HFFc6 (cell line): Measurements from ENCODE around the gene SLC9A7. TPM values are rescaled to one million over a fixed set of nuclear protein-coding genes. Genes with fewer than 3 reads are reported as not detected.

Experiments used
- DNase-seq: peaks from one replicate; pipeline ENCODE4 v3.0.0-alpha.2; 2018
- H3K27ac Mint-ChIP-seq: 2 replicates; pipeline ENCODE4 v1.8.0; 2020; ENCODE audit warnings: mild to moderate bottlenecking, mixed read lengths
- H3K27me3 Mint-ChIP-seq: 2 replicates; pipeline ENCODE4 v1.8.0; 2021; ENCODE audit warnings: mild to moderate bottlenecking, moderate library complexity, mixed read lengths; ENCODE audit not compliant: insufficient read depth
- H3K36me3 Mint-ChIP-seq: 2 replicates; pipeline ENCODE4 v1.8.0; 2021; ENCODE audit warnings: low read depth, mixed read lengths
- H3K4me1 Mint-ChIP-seq: 2 replicates; pipeline ENCODE4 v1.8.0; 2020; ENCODE audit warnings: low read depth, mixed read lengths
- H3K4me3 Mint-ChIP-seq: 2 replicates; pipeline ENCODE4 v1.8.0; 2020; ENCODE audit warnings: mild to moderate bottlenecking, moderate library complexity, mixed read lengths
- H3K9me3 Mint-ChIP-seq: 2 replicates; pipeline ENCODE4 v1.8.0; 2020; ENCODE audit warnings: mild to moderate bottlenecking, mixed read lengths
- total RNA-seq, 6 experiments: library from RNA; stranded (reverse); fragmentation: NEBNext Ultra II Directional; extraction: Animal tissue kit (Norgen Biotek cat#: 25700); gene quantifications; 2 replicates in 1 of 6; 3 replicates in 5 of 6; pipeline ENCODE4 v1.2.3, GENCODE V29; 2021
- TF ChIP-seq, protein P1 (sequence below): fragments of 200-600 bp; sonication (generic); IDR thresholded peaks from 2 replicates; pipeline ENCODE4 v1.5.0; 2021; ENCODE audit warnings: antibody characterized with exemption, mild to moderate bottlenecking

The SLC9A7 gene
- total RNA-seq, 6 experiments from 2014 or later, result 41.8 to 54.1 (median 45.7) TPM

DNA sequence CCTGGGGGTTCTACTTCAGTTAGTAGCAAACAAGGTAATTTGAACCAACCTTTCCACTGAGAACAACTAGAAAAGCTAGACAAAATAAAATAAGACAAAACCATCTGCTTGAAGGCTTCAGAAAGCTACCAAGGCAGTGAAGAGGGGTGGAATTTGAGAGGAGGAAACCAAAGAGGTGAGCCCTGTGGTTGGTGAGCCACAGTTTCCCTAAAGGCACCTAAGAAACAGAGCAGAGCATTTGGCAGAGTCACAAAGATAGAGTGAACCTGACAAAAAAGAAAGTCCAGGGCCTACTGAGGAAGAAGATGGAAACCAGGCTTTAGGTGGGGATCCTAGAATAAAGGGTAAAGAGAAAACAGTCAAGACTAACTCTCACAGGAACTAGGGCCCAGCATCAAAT is 141.0 kb downstream of the SLC9A7 start:
- Mint-ChIP-seq H3K4me3 (no peak overlapping the region), H3K36me3 (peaks cover 24% of the 10 kb centered on the region; the same call in 1 of the 2 replicates), H3K4me1 (no peaks in the 10 kb centered on the region), H3K9me3 (no peaks in the 10 kb centered on the region), H3K27me3 (no peaks in the 10 kb centered on the region), H3K27ac (no peak overlapping the region)
- TF ChIP-seq, protein P1, sequence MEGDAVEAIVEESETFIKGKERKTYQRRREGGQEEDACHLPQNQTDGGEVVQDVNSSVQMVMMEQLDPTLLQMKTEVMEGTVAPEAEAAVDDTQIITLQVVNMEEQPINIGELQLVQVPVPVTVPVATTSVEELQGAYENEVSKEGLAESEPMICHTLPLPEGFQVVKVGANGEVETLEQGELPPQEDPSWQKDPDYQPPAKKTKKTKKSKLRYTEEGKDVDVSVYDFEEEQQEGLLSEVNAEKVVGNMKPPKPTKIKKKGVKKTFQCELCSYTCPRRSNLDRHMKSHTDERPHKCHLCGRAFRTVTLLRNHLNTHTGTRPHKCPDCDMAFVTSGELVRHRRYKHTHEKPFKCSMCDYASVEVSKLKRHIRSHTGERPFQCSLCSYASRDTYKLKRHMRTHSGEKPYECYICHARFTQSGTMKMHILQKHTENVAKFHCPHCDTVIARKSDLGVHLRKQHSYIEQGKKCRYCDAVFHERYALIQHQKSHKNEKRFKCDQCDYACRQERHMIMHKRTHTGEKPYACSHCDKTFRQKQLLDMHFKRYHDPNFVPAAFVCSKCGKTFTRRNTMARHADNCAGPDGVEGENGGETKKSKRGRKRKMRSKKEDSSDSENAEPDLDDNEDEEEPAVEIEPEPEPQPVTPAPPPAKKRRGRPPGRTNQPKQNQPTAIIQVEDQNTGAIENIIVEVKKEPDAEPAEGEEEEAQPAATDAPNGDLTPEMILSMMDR, result no peak
- DNase-seq, result no peak

DNA sequence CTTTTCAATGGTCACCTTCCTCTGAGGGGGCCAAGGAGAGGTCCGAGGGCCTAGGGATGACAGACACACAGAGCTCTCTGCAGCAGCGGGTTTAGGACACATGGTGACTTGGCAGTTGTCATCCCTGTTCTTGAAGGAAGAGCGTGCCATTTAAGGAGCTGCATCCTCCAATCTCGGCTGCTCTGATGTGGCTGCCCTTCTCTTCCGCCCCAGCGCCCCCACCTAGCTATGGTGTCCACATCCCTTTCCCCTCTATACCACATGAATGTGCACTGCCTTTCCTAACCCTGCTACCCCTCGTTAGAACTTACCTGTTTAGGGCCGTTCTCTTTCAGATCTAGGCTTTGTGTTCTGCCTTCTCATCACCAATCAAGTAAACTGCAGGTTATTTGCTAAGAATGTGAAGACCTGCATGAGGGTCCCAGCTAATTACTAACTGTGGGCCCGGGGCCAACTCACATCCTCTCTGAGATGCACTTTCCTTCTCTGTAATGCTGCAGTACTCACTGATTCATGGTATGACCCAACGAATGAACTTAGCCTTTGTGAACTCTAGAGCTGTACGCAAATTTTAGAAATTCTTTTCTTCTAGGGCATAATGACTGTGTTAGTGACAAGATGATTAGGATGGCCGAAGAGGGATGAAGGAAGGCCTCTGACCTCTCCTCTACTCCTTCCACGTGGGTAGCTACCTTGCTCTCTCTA is 147.1 kb downstream of the SLC9A7 start:
- TF ChIP-seq, protein P1, result no peak
- H3K4me3 Mint-ChIP-seq, result no peak overlapping the region
- H3K27me3 Mint-ChIP-seq, result no peaks in the 10 kb centered on the region
- no peak overlapping the region for H3K27ac Mint-ChIP-seq
- H3K4me1 Mint-ChIP-seq, result no peaks in the 10 kb centered on the region
- H3K9me3 Mint-ChIP-seq, result no peaks in the 10 kb centered on the region
- H3K36me3 Mint-ChIP-seq, result peaks cover 12% of the 10 kb centered on the region; the same call in 1 of the 2 replicates
- DNase-seq, result no peak

DNA sequence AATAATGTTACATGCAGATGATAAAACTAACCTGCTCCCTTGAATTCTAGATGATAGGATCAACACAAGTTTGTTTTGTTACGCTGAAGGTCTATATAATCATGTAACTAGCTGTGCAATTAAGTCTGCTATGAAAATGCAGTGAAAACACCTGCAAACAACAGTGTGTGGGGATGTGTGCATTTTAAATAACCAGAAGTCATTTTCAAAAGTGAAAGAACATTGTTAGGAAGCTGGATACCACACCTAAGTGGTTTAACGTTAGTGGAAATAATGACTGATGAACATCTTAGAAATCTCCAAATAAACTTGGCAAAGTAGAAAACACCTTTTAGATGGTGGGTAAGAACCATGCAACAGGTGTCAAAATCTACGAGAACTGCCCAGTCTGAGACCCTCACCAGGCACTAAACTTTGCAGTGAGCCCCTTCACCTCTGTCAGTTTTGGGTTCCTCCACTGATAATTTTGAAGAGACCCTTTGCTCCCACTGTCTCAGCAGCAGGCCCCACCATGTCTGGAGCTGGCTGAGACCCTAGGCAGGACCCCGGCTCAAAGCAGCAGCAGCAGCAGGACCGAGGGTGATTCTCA is 148.8 kb downstream of the SLC9A7 start:
- no peak overlapping the region for H3K4me3 Mint-ChIP-seq

DNA sequence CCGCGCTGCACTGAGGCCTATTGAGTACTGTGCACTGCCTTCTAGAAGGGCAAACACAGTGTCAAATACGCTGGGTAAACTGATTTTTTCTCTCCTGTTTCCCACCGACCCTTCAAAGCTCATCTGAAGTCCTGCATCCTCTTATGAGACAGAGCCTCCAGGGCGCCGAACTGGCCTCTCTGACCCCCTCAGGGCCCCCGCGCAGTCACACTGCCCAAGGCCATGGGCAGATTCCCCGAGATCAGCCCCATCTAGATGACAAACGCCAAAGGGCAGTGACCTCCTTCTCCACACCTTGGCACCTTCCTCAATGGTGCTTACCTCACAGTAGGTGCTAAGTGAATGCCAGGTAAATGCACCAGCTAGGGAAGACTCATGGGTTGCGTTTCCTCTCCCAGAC is 151.0 kb downstream of the SLC9A7 start:
- Mint-ChIP-seq H3K4me3 (no peak overlapping the region), H3K9me3 (no peaks in the 10 kb centered on the region), H3K36me3 (no peaks in the 10 kb centered on the region), H3K4me1 (no peaks in the 10 kb centered on the region), H3K27ac (no peak overlapping the region), H3K27me3 (no peaks in the 10 kb centered on the region)
- no peak for DNase-seq
- TF ChIP-seq, protein P1, result no peak

More for the DNA sequence above, 148.8 kb downstream of the SLC9A7 start:
- TF ChIP-seq, protein P1, result no peak
- Mint-ChIP-seq H3K36me3 (peaks cover 8% of the 10 kb centered on the region; the same call in 1 of the 2 replicates), H3K27ac (no peak overlapping the region), H3K9me3 (no peaks in the 10 kb centered on the region), H3K4me1 (no peaks in the 10 kb centered on the region), H3K27me3 (no peaks in the 10 kb centered on the region)
- DNase-seq, result no peak

DNA sequence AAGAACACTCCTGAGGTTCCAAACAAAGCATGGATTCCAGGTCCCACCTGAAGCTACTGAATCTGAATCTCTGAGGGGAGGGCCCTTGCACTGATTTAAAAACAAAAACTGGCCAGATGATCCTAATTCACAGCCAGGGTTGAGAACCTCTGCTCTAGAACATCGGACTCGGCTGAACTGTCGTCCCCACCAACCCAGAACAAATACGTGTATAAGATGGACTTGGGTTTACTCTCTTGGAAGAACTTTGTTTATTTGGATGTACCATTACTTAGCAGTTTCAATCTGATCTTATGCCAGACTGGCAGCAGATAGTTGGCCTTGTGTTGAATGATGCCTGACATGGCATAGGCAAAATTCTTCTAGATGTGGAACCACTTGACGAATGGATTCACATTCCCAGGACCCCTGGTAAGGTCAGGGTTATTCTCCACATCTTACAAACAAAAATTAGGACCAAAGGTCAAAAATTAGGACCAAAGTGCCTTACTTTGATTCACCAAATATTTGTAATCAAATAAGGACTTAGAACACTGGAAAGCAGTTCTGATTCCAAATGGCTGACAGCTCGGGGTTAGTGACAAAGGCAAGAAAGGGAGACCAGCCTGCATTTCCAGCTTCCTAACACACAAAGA is 156.3 kb downstream of the SLC9A7 start:
- no peak for DNase-seq
- H3K27ac Mint-ChIP-seq, result peak overlapping the region; percentile 33; the same call in 1 of the 2 replicates
- no peak overlapping the region for H3K4me3 Mint-ChIP-seq
- H3K36me3 Mint-ChIP-seq, result no peaks in the 10 kb centered on the region
- H3K4me1 Mint-ChIP-seq, result no peaks in the 10 kb centered on the region; the same call in 1 of the 2 replicates
- H3K27me3 Mint-ChIP-seq, result no peaks in the 10 kb centered on the region
- H3K9me3 Mint-ChIP-seq, result no peaks in the 10 kb centered on the region
- TF ChIP-seq, protein P1, result no peak
